Keratinocyte (primary cell): Measurements from ENCODE around the gene PPP1R3D. TPM values are rescaled to one million over a fixed set of nuclear protein-coding genes. Genes with fewer than 3 reads are reported as not detected.

Experiments
- DNase-seq: peaks from one replicate; pipeline ENCODE4 v3.0.0-alpha.2; 2011; ENCODE audit warnings: low read depth, missing footprints, low spot score
- FAIRE-seq: peaks from 2 replicates; lab custom pipeline; 2011; peaks lifted over from hg19 to GRCh38; lab: Jason Lieb, UNC
- H2AFZ ChIP-seq: 2 replicates; pipeline ENCODE4 v1.6.0; 2012; ENCODE audit warnings: low read length, control low read depth, inconsistent platforms; ENCODE audit not compliant: control insufficient read depth
- H3K27ac ChIP-seq: 2 replicates; pipeline ENCODE4 v1.5.1; 2011; ENCODE audit warnings: low read length; ENCODE audit not compliant: control insufficient read depth, insufficient read depth
- H3K27me3 ChIP-seq: 3 replicates; pipeline ENCODE4 v1.6.0; 2011; ENCODE audit warnings: low read length; ENCODE audit not compliant: control insufficient read depth, insufficient read depth; ENCODE audit errors: extremely low read depth
- H3K36me3 ChIP-seq, 2 experiments: 2 replicates in 1 of 2; 3 replicates in 1 of 2; pipeline ENCODE4 v1.5.1; 2011; ENCODE audit warnings: low read length in 2 of 2, mild to moderate bottlenecking in 1 of 2; ENCODE audit not compliant: control insufficient read depth in 2 of 2, insufficient read depth in 2 of 2; ENCODE audit errors: extremely low read depth in 1 of 2
- H3K4me1 ChIP-seq: 3 replicates; pipeline ENCODE4 v1.5.1; 2011; ENCODE audit warnings: low read length; ENCODE audit not compliant: control insufficient read depth, insufficient read depth; ENCODE audit errors: extremely low read depth
- H3K4me2 ChIP-seq: 3 replicates; pipeline ENCODE4 v1.6.0; 2011; ENCODE audit warnings: low read depth, low read length; ENCODE audit not compliant: control insufficient read depth, insufficient read depth; ENCODE audit errors: extremely low read depth
- H3K4me3 ChIP-seq, 3 experiments: fragments of 200-600 bp in 1 of 3; sonication (generic) in 1 of 3; 2 replicates in 2 of 3; 3 replicates in 1 of 3; pipeline ENCODE4 v1.5.1; 2011 to 2016; ENCODE audit warnings: low read length in 3 of 3, mild to moderate bottlenecking in 3 of 3, control low read depth in 2 of 3, inconsistent platforms in 1 of 3, low read depth in 1 of 3, mixed read lengths in 1 of 3, mixed run types in 1 of 3, moderate library complexity in 1 of 3; ENCODE audit not compliant: control insufficient read depth in 2 of 3, insufficient read depth in 2 of 3; ENCODE audit errors: extremely low read depth in 1 of 3
- H3K79me2 ChIP-seq: 2 replicates; pipeline ENCODE4 v1.6.0; 2012; ENCODE audit warnings: low read length; ENCODE audit not compliant: control insufficient read depth, insufficient read depth
- H3K9ac ChIP-seq: 3 replicates; pipeline ENCODE4 v1.6.0; 2011; ENCODE audit warnings: low read length; ENCODE audit not compliant: control insufficient read depth, insufficient read depth; ENCODE audit errors: extremely low read depth
- H3K9me1 ChIP-seq: 3 replicates; pipeline ENCODE4 v1.6.0; 2011; ENCODE audit warnings: low read length; ENCODE audit not compliant: control insufficient read depth, insufficient read depth; ENCODE audit errors: extremely low read depth
- H3K9me3 ChIP-seq: 2 replicates; pipeline ENCODE4 v1.5.1; 2012; ENCODE audit warnings: low read depth, low read length; ENCODE audit not compliant: control insufficient read depth
- H4K20me1 ChIP-seq: 3 replicates; pipeline ENCODE4 v1.6.0; 2011; ENCODE audit warnings: low read length; ENCODE audit not compliant: control insufficient read depth, insufficient read depth; ENCODE audit errors: extremely low read depth
- EZH2 ChIP-seq: IDR thresholded peaks from one replicate; pipeline ENCODE4 v1.6.1; 2012; ENCODE audit warnings: inconsistent platforms, mild to moderate bottlenecking, low read length, moderate library complexity
- dilution Hi-C: fragments of 300-500 bp; cut with MboI; formaldehyde crosslinking; loops from one replicate; pipeline ENCODE4 v1.7.0; 2020; ENCODE audit warnings: low sequenced_read_pairs; ENCODE audit not compliant: extremely low pct_ligation_motif_present
- polyA plus RNA-seq, 5 experiments: library from polyadenylated mRNA; depleted of rRNA in 3 of 5; stranded (reverse) in 3 of 5; stranded (forward) in 1 of 5; unstranded in 1 of 5; fragments of >200 nt; gene quantifications; 1 replicate in 1 of 5; 2 replicates in 3 of 5; 3 replicates in 1 of 5; pipeline versions ENCODE4 v1.2.1 to v1.2.3, GENCODE V29; 2011 to 2012; ENCODE audit warnings: missing spikeins in 2 of 5, low read depth in 1 of 5, low replicate concordance in 1 of 5
- TF ChIP-seq, protein P1 (sequence below), 3 experiments: IDR thresholded peaks in 1 of 3; conservative IDR thresholded peaks in 1 of 3; optimal IDR thresholded peaks in 1 of 3; 2 replicates in 2 of 3; 3 replicates in 1 of 3; pipeline versions ENCODE3 to v1.5.1; 2011; ENCODE audit warnings: low read length in 3 of 3, mild to moderate bottlenecking in 3 of 3, moderate library complexity in 2 of 3, control low read depth in 1 of 3, inconsistent platforms in 1 of 3; ENCODE audit not compliant: insufficient read depth in 2 of 3; ENCODE audit errors: extremely low read depth in 1 of 3

Gene PPP1R3D
- polyA plus RNA-seq, 1 donor (not counting 4 experiments of a cell fraction or from before 2014, with no cell fraction given) = 2.8 TPM

DNA sequence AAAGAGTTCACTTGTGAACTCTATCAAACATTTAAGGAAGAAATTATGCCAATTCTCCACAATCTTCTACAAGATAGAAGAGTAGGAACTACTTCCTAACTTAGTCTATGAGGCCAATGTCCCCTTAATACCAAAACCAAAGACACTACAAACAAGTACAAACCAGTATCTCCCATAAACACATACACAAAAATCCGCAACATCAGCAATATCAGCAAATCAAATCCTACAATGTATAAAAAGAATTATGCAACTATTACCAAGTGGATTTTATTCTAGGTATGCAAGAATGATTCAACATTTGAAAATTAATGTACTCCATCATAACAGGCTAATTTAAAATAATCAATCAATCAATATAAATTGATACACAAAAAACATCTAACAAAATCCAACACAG lies 52.1 kb downstream of the PPP1R3D start:
- Histone ChIP-seq H2AFZ (no peak overlapping the region), H3K27me3 (no peaks in the 10 kb centered on the region), H3K4me1 (no peaks in the 10 kb centered on the region), H3K4me2 (no peak overlapping the region), H3K9ac (no peak overlapping the region), H3K27ac (no peak overlapping the region), H3K79me2 (no peaks in the 10 kb centered on the region), H3K9me1 (no peaks in the 10 kb centered on the region), H3K4me3 (no peak overlapping the region), H3K9me3 (no peaks in the 10 kb centered on the region), H4K20me1 (no peaks in the 10 kb centered on the region), H3K36me3 (no peaks in the 10 kb centered on the region)
- DNase-seq (no peak), FAIRE-seq (no peak)
- dilution Hi-C loops = no loop called here
- TF ChIP-seq EZH2 = no peak
- TF ChIP-seq, protein P1, sequence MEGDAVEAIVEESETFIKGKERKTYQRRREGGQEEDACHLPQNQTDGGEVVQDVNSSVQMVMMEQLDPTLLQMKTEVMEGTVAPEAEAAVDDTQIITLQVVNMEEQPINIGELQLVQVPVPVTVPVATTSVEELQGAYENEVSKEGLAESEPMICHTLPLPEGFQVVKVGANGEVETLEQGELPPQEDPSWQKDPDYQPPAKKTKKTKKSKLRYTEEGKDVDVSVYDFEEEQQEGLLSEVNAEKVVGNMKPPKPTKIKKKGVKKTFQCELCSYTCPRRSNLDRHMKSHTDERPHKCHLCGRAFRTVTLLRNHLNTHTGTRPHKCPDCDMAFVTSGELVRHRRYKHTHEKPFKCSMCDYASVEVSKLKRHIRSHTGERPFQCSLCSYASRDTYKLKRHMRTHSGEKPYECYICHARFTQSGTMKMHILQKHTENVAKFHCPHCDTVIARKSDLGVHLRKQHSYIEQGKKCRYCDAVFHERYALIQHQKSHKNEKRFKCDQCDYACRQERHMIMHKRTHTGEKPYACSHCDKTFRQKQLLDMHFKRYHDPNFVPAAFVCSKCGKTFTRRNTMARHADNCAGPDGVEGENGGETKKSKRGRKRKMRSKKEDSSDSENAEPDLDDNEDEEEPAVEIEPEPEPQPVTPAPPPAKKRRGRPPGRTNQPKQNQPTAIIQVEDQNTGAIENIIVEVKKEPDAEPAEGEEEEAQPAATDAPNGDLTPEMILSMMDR (optimal IDR thresholded peaks at IDR 0.05 in 1 of 3, IDR thresholded peaks at IDR 0.05 in 1 of 3, conservative IDR thresholded peaks at IDR 0.05 in 1 of 3; ENCODE audit: extremely low read depth in 1 of 3, insufficient read depth in 2 of 3, low read length in 3 of 3) = no peak

Other genes starting within 250 kb of the PPP1R3D start
- 0.05 to 0.12 TPM (median 0.07 TPM) in 3 replicates for gene SYCP2, start 6.7 kb downstream of the PPP1R3D start, polyA plus RNA-seq
- 4.3 to 10.1 TPM (median 7.8 TPM) in 3 replicates for gene FAM217B, start 84 bp upstream of the PPP1R3D start, polyA plus RNA-seq
- 0.76 to 1.1 TPM (median 1.1 TPM) in 3 replicates for gene CDH26, start 18.1 kb upstream of the PPP1R3D start, polyA plus RNA-seq